ENCODE data around the gene PPP6R3. TPM values are rescaled to one million over a fixed set of nuclear protein-coding genes. Genes with fewer than 3 reads are reported as not detected.
A peak's percentile ranks its signal among the peaks of the same experiment; 100 is the strongest.

PPP6R3 gene
- total RNA-seq, 1 donor: 119 TPM

- no peak overlapping the region for H3K4me3 ChIP-seq (ENCODE audit: low read depth, low read length)
- no peak for TF ChIP-seq CTCF (IDR thresholded peaks at IDR 0.05; ENCODE audit: insufficient read depth, low read length)
- no peak for DNase-seq (ENCODE audit: low read depth)
Measured at GRCh38 chr11:68545796-68546195, 85.2 kb downstream of the PPP6R3 start.

GRCh38 chr11:68546555-68546954 is 86.0 kb downstream of the PPP6R3 start:
- DNase-seq (ENCODE audit: low read depth): no peak
- H3K4me3 ChIP-seq (ENCODE audit: low read depth, low read length): no peak overlapping the region
- TF ChIP-seq CTCF (IDR thresholded peaks at IDR 0.05; ENCODE audit: insufficient read depth, low read length): no peak

- no peak for TF ChIP-seq CTCF (IDR thresholded peaks at IDR 0.05; ENCODE audit: insufficient read depth, low read length)
- H3K4me3 ChIP-seq (ENCODE audit: low read depth, low read length): no peak overlapping the region
- DNase-seq (ENCODE audit: low read depth): peak; percentile 9
Measured at GRCh38 chr11:68549789-68550484, 89.4 kb downstream of the PPP6R3 start.

- DNase-seq (ENCODE audit: low read depth): peak; percentile 22
- no peak overlapping the region for H3K4me3 ChIP-seq (ENCODE audit: low read depth, low read length)
- TF ChIP-seq CTCF (IDR thresholded peaks at IDR 0.05; ENCODE audit: insufficient read depth, low read length): no peak
Measured at GRCh38 chr11:68550485-68550817, 89.9 kb downstream of the PPP6R3 start.

GRCh38 chr11:68551223-68551622 is 90.7 kb downstream of the PPP6R3 start:
- no peak overlapping the region for H3K4me3 ChIP-seq (ENCODE audit: low read depth, low read length)
- no peak for DNase-seq (ENCODE audit: low read depth)
- TF ChIP-seq CTCF (IDR thresholded peaks at IDR 0.05; ENCODE audit: insufficient read depth, low read length): no peak

- TF ChIP-seq CTCF (IDR thresholded peaks at IDR 0.05; ENCODE audit: insufficient read depth, low read length): no peak
- no peak for DNase-seq (ENCODE audit: low read depth)
- no peak overlapping the region for H3K4me3 ChIP-seq (ENCODE audit: low read depth, low read length)
Measured at GRCh38 chr11:68551777-68552176, 91.2 kb downstream of the PPP6R3 start.

GRCh38 chr11:68552542-68552941 is 92.0 kb downstream of the PPP6R3 start:
- no peak for DNase-seq (ENCODE audit: low read depth)
- TF ChIP-seq CTCF (IDR thresholded peaks at IDR 0.05; ENCODE audit: insufficient read depth, low read length): no peak
- H3K4me3 ChIP-seq (ENCODE audit: low read depth, low read length): no peak overlapping the region

Measured in fibroblast of the aortic adventitia (primary cell).